ENCODE data around the gene TNFSF12.

TNFSF12 gene

GRCh38 chr17:7544911-7545310 lies 3.9 kb upstream of the TNFSF12 start:
- no peak for DNase-seq (ENCODE audit: low spot score)

- no peak for DNase-seq (ENCODE audit: low spot score)
These were observed 670 bp downstream of the TNFSF12 start for GRCh38 chr17:7549401-7550055.

- DNase-seq (ENCODE audit: low spot score): no peak
These were observed 1.5 kb downstream of the TNFSF12 start for GRCh38 chr17:7550344-7550743.

- no peak for DNase-seq (ENCODE audit: low spot score)
These were observed 2.5 kb downstream of the TNFSF12 start for GRCh38 chr17:7551396-7551795.

GRCh38 chr17:7552621-7553051 lies 3.8 kb downstream of the TNFSF12 start:
- no peak for DNase-seq (ENCODE audit: low spot score)

- no peak for DNase-seq (ENCODE audit: low spot score)
These were observed 4.5 kb downstream of the TNFSF12 start for GRCh38 chr17:7553356-7553755.

GRCh38 chr17:7555320-7555948 lies 6.6 kb downstream of the TNFSF12 start:
- DNase-seq (ENCODE audit: low spot score): no peak

GRCh38 chr17:7556627-7557026 lies 7.8 kb downstream of the TNFSF12 start:
- no peak for DNase-seq (ENCODE audit: low spot score)

GRCh38 chr17:7557147-7557764 lies 8.4 kb downstream of the TNFSF12 start:
- no peak for DNase-seq (ENCODE audit: low spot score)

GRCh38 chr17:7557775-7558543 lies 9.1 kb downstream of the TNFSF12 start:
- DNase-seq (ENCODE audit: low spot score): no peak

- no peak for DNase-seq (ENCODE audit: low spot score)
These were observed 9.9 kb downstream of the TNFSF12 start, which contains the start of gene TNFSF13 for GRCh38 chr17:7558544-7559319. TSS of gene TNFSF13 (plus strand) at chr17:7558750. CDS start at chr17:7559040, 290 bp downstream.

GRCh38 chr17:7559320-7560171 lies 10.7 kb downstream of the TNFSF12 start:
- DNase-seq (ENCODE audit: low spot score): no peak

GRCh38 chr17:7560172-7561027 lies 11.5 kb downstream of the TNFSF12 start:
- DNase-seq (ENCODE audit: low spot score): peak; percentile 89

- peak; percentile 95 for DNase-seq (ENCODE audit: low spot score)
These were observed 12.2 kb downstream of the TNFSF12 start for GRCh38 chr17:7561028-7561575.

- peak; percentile 99 for DNase-seq (ENCODE audit: low spot score)
These were observed 12.8 kb downstream of the TNFSF12 start, which contains the start of gene SENP3 for GRCh38 chr17:7561589-7562207. TSS of gene SENP3 (plus strand) at chr17:7561919. CDS start at chr17:7563077, 1,158 bp downstream.

- no peak for DNase-seq (ENCODE audit: low spot score)
These were observed 13.3 kb downstream of the TNFSF12 start for GRCh38 chr17:7562208-7562605.

- no peak for DNase-seq (ENCODE audit: low spot score)
These were observed 14.4 kb downstream of the TNFSF12 start for GRCh38 chr17:7563115-7563869.

GRCh38 chr17:7569571-7569970 lies 20.7 kb downstream of the TNFSF12 start:
- DNase-seq (ENCODE audit: low spot score): no peak
